Upper lobe of right lung (tissue), 1 donor: ENCODE measurements around the gene TSPAN4. TPM values are rescaled to one million over a fixed set of nuclear protein-coding genes. Genes with fewer than 3 reads are reported as not detected.

Experiments used
- ATAC-seq: fragments of 200-7000 bp; cut with Tn5 transposase; one replicate; pipeline ENCODE4 v1.9.1; 2020; ENCODE audit warnings: mild to moderate bottlenecking, moderate library complexity
- DNase-seq: peaks from one replicate; pipeline ENCODE4 v3.0.0-alpha.2; 2020
- H3K27ac ChIP-seq: fragments of 200-600 bp; one replicate; pipeline ENCODE4 v1.8.0; 2022
- H3K27me3 ChIP-seq: fragments of 200-600 bp; one replicate; pipeline ENCODE4 v1.8.0; 2022; ENCODE audit warnings: mild to moderate bottlenecking
- H3K36me3 ChIP-seq: fragments of 200-600 bp; one replicate; pipeline ENCODE4 v1.8.0; 2022
- H3K4me1 ChIP-seq: fragments of 200-600 bp; one replicate; pipeline ENCODE4 v1.8.0; 2022
- H3K4me3 ChIP-seq: fragments of 200-600 bp; one replicate; pipeline ENCODE4 v1.8.0; 2022; ENCODE audit warnings: mild to moderate bottlenecking
- H3K9me3 ChIP-seq: fragments of 200-600 bp; one replicate; pipeline ENCODE4 v1.8.0; 2022
- CTCF ChIP-seq: fragments of 200-600 bp; IDR thresholded peaks from one replicate; pipeline ENCODE4 v1.8.0; 2022; ENCODE audit warnings: antibody characterized with exemption
- intact Hi-C: fragments of 100-400 bp; cut with DNase I; formaldehyde crosslinking; loops from one replicate; pipeline ENCODE4 v1.11.0; 2022
- total RNA-seq: library from RNA; stranded (reverse); fragmentation: NEBNext Ultra II Directional; extraction: Animal tissue kit (Norgen Biotek cat#: 25700); gene quantifications from one replicate; pipeline ENCODE4 v1.2.1, GENCODE V29; 2021
- donor health status: DM: no; HTN: yes; CAD: no; lungs with severe emphysema.

TSPAN4 gene
- total RNA-seq, 1 donor from 2014 or later: 167 TPM

GRCh38 chr11:830295-831117 is 12.1 kb upstream of the TSPAN4 start:
- H3K27ac ChIP-seq: no peak overlapping the region
- intact Hi-C loops: no loop called here
- peaks cover 9% of the 10 kb centered on the region for H3K27me3 ChIP-seq
- H3K9me3 ChIP-seq: no peaks in the 10 kb centered on the region
- no peak for TF ChIP-seq CTCF
- DNase-seq: peak; percentile 92
- peaks cover 81% of the 10 kb centered on the region for H3K4me1 ChIP-seq
- ATAC-seq: peak; percentile 59
- peaks cover 2% of the 10 kb centered on the region for H3K36me3 ChIP-seq
- peak overlapping the region; percentile 45 for H3K4me3 ChIP-seq

- ATAC-seq (no peak), DNase-seq (no peak)
- Histone ChIP-seq H3K27me3 (peaks cover 9% of the 10 kb centered on the region), H3K4me1 (peaks cover 73% of the 10 kb centered on the region), H3K27ac (no peak overlapping the region), H3K9me3 (no peaks in the 10 kb centered on the region), H3K4me3 (peak overlapping the region; percentile 45), H3K36me3 (peaks cover 5% of the 10 kb centered on the region)
- intact Hi-C loops: no loop called here
- no peak for TF ChIP-seq CTCF
Observed at GRCh38 chr11:831118-831864, 11.4 kb upstream of the TSPAN4 start.

GRCh38 chr11:831961-832528 is 10.6 kb upstream of the TSPAN4 start:
- TF ChIP-seq CTCF: no peak
- Histone ChIP-seq H3K4me1 (peaks cover 67% of the 10 kb centered on the region), H3K9me3 (no peaks in the 10 kb centered on the region), H3K36me3 (peaks cover 13% of the 10 kb centered on the region), H3K4me3 (peak overlapping the region; percentile 52), H3K27ac (peak overlapping the region; percentile 76), H3K27me3 (peaks cover 9% of the 10 kb centered on the region)
- DNase-seq (no peak), ATAC-seq (no peak)
- intact Hi-C loops: no loop called here

- intact Hi-C loops: no loop called here
Observed at GRCh38 chr11:832529-833113, 10.0 kb upstream of the TSPAN4 start, which contains the start of gene CD151. Gene CD151, plus strand, starts transcription at chr11:832952. Its CDS starts 3,118 bp downstream, at chr11:836070.

More at GRCh38 chr11:832529-833113, 10.0 kb upstream of the TSPAN4 start, which contains the start of gene CD151:
- H3K9me3 ChIP-seq: no peaks in the 10 kb centered on the region
- H3K4me3 ChIP-seq: peak within 1 kb of the TSS; percentile 83
- ATAC-seq (peak; percentile 52), DNase-seq (peak; percentile 79)
- H3K4me1 ChIP-seq: peaks cover 64% of the 10 kb centered on the region
- peak within 1 kb of the TSS; percentile 82 for H3K27ac ChIP-seq
- peaks cover 9% of the 10 kb centered on the region for H3K27me3 ChIP-seq
- peaks cover 18% of the 10 kb centered on the region for H3K36me3 ChIP-seq
- no peak for TF ChIP-seq CTCF
